HG02678 (cell line): ENCODE results near the gene CCNQ.

Experiments
- ATAC-seq: cut with Tn5 transposase; IDR thresholded peaks from one replicate; pipeline ENCODE4 v1.9.1; 2021; ENCODE audit warnings: mild to moderate bottlenecking, moderate library complexity; ENCODE audit not compliant: unreplicated experiment

Gene CCNQ

DNA sequence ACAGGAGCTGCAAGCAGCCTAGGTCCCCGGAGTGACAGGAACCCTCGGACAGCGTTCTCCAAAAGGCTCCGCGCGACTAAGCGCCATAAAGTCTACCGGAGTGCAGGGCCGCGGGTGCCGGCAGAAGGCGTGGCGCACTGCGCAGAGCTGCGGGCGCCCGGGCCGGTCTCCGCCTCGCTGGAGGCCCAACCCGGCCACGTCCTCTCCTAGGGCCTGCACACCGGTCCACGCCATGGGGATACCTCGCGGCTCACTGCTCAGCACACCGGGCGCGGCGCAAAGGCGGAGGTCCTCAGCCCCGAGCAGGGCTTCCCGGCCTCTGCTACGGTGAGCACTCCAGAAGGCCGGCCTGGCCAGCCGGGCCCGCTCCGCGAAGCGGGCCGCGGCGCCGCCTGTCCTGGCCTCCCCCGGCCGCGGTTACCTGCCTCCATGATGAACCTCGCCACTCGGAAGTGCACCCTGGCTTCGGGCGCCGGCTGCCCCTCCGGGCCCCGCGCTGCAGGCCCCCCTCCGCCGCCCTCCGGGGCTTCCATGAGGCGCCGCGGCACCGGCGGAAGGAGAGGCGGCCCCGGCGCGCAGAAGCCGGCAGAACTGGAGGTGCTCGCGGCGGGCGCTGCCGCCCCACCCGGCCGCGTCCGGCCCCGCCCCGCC lies at the start of gene CCNQ:
Gene CCNQ, minus strand, starts transcription at position 599 of the 651 bp plus-strand sequence. Its CDS starts 66 bp downstream, at position 533.
- ATAC-seq = peak; percentile 51

DNA sequence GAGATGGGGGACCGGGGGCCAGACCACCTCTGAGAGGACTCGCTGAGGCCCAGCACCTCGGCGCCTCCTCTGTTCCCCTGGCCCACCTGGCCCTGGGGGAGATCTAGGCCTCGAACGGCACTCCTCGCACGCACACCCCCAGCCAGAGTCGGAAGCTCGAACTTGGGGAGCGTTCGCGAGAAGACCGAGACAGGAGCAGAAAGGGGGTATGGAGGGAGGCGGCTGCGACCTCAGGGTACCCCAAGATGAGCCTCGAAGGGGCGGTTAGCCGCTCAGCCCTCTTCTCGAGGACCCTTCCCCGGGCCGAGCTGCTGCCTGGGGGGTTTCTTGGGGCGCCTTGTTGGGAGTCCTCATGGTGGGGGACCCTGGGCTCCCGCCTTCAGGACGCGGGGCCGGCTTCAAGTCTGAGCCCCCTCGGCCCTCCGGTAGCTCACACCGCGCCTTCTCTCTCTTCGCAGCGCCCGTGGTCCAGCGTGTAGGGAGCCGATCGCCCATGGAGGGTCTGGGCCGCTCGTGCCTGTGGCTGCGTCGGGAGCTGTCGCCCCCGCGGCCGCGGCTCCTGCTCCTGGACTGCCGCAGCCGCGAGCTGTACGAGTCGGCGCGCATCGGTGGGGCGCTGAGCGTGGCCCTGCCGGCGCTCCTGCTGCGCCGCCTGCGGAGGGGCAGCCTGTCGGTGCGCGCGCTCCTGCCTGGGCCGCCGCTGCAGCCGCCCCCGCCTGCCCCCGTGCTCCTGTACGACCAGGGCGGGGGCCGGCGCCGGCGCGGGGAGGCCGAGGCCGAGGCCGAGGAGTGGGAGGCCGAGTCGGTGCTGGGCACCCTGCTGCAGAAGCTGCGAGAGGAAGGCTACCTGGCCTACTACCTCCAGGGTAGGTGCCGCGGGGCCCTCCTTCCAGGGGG lies 48.8 kb upstream of the CCNQ start:
- no peak for ATAC-seq

DNA sequence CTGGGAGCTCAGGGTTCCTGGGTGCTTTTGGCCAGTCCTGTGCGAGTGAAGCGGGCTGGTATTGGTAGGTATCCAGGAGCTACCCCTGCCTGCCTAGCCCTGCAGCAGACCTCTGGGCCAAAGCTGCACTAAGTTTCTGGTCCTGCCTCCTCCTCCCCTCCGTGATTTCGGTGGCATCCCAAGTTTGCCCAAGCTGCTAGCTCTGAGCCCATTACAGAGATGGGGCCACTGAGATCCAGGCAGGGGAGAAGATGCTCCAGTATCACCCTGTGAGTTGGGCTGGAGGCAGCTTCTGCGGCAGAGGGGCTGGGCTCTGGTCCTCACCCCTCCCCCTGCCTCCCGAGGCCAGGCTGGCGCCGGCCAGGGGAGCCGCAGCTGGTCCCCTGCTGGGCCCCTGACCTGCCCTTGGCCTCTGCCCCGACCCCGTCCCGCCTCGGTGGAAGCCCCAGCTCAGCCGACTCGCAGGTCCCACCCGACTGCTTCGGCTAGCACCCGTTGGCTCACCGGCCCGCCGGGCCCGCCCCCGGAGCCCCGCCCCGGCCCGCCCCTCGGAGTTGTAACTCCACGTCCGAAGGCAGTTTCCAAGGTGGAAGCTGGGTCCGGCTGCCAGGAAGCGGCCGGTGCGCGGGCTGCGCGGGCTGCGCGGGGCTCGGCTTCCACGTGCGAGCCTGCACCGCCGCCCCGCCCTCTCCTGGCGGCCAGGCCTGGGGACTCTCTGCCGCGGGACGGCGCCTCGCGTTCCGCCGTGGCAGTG lies 47.9 kb upstream of the CCNQ start, which contains the start of gene DUSP9:
Gene DUSP9, plus strand, starts transcription at position 584 of the 754 bp plus-strand sequence. CDS start 751 bp downstream, outside the sequence.
- ATAC-seq = no peak

DNA sequence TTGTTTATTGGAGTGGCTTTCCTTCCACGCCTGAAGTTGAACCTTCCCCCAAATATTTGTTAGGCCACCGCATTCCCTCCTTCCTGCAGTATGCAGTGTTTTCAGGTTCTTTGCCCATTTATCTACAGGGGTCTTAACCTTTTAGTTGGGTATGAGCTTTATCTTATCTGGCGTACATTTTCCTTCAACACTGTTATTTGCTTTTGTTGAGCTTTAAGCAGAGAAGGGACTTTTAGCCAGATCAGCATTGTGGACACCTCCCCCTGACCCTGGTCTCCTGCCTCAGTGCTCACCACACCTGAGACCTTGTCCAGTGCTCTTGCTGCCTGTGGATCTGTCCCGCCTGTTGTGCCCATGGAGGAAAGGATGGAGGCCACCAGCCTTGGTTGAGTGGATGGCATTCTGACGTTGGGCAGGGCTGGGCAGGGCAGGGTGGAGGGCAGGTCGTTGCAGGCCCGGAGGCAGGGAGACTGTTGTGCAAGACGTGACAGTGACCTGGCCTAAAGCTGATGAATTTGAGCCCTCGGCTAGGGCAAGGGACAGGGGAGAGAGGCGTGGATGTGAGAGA lies 47.1 kb upstream of the CCNQ start:
- no peak for ATAC-seq

DNA sequence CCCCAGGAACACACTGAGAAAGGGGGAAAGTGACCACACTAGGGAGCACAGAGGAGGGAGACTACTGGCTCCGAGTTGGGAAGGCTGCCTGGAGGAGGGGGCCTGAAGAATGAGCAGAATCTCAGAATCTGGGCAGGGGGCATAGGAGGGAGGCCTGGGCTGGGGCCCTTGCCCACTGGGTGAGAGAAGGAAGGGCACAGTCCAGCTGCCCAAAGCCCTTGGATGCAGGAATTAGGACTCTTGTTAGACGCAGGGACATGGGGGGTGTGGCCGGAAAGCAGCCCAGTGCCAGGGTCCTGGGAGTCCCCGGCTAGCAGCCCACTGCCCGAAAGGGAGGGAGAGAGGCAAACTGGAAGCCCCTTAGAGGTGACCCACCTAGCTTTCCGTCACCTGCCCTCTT lies 46.2 kb upstream of the CCNQ start:
- no peak for ATAC-seq

DNA sequence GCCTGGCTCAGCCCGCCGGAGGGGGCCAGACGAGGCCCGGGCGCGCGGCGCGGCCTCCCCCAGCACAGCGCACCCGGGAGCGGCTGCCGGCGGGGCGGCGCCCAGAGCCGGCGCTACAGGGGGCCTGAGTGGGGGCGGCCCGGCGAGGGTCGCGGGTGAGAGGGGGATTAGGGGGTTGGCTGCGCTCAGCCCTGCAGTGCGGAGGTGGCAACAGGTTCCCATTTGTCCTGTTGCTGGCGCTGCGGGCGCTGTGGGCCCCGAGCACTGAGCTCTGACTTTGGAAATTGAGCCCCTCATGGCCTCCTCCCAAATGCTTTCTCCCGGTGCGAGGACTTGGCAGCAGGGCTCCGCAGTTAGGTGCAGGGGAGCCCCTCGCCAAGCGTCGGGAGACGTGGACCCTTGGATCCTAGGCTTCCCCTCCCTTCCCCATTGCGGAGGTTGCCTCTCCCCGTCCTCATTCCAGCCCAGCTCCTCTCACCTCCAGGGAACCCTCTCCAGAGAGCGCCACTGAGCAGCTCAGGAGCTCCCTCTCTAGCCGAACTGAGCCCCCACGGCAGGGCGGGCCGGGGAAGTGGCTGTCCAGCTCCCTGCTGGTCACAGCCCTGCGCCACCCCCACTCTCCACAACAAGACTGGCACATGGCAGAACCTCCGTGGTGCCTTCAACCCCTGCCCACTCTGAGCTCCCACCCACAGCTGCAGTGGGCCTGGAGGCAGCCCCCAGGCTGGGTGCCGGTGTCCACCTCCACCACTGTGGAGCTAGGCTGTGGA lies 45.6 kb upstream of the CCNQ start:
- ATAC-seq = no peak

DNA sequence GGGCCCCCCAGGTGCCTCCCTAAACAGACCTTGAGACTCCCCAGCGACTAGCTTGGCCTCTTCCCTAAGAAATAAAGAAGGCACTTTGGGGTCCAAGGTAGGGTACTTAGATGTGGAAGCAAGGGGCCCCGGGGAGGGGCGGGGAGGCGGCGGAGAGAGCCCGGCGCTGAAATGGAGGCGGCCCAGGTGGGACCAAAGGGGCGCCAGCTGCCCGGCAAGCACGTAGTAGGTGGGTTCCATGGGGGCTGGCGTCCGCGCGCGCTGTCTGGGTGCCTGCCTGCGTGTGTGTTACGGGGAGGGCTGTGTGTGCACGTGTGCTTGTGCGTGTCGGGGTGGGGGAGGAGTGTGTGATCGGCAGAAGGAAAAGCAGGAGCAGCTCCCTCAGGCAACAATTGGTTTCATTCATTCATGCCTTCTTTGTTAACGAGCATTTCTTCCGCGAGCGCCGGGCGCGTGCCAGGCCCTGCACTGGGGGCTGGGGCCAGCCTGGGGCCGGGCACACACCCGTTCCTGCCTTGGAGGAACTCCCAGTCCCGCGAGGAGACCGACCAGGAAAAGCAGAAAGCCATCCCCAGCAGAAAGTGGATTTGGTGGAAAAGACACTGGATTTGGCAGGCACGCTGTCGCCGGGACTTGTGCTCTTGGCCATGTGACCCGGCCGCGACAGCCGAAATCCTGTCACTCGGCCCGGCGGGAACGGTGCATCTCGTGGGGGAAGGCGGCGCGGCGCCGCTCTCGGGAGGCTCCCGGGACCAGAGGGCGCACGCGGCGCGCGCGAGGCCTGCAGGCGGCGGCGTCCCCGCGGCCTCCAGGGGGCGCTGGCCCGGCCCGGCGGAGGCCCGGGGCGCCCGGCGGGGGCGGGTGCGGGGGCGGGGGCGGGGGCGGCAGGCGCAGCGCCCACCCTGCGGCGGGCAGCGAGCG lies 44.8 kb upstream of the CCNQ start:
- ATAC-seq = no peak

DNA sequence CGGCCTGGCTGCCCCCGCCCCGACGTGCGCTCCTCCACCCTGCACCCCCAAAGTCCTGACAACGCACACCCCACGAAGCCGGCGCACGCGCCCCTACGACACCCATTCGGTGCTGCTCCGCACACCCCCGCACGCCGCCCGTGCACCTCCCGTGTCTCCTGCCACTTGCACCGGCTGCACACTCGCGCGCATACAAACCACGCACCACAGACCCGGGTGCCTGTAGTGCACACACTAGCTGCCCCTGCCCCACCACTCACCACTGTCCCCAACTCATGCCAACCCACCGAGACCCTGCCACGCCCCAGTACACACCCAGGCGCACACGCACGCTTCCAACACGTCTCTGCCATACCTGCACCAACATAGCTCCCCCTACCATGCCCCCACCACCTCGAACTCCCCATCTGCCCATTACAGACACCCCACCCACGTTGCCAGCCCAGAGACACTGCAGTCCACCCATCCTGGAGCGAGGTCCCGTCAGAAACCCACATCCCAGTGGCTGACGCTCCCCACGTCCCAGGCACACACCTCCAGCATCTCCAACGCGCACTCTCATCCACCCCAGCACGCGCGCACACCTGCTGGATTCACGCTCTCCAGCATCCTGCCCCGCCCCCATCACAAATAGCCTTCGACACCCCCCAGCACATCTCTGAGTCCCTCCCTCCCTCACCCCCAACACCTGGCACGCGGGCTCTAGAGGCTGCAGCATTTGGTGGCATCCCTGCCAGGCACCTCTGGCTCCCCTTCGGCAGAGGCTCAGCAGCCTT lies 43.9 kb upstream of the CCNQ start:
- ATAC-seq = no peak

DNA sequence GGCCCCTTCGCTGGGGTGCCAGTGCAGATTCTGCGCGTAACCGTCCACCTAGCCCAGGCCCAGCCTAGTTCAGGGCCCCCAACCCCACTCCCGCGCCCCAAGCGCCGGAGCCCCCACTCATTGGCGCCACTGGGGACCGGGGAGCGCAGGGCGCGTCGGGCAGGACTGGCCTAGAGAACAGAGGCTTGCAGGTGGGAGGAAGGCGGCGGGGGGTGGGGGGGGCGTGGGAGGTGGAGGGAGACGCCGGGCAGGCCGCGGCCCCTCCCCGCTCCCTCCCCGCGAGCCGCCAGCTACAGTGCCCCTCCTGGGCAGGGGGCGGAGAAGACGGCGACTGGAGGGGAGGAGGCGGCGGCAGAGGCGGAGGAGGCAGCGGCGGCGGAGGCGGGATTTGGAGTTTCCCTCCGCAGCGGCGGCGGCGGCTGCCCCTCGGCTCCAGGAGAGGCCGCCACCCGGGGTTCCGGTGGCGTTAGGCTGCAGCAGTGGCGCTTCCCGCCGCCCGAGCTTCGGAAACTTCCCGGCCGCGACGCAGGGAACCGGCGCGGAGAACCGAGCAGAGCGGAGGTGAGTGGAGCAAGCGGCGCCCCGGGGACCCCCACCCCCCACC lies 43.2 kb upstream of the CCNQ start:
- ATAC-seq = no peak

DNA sequence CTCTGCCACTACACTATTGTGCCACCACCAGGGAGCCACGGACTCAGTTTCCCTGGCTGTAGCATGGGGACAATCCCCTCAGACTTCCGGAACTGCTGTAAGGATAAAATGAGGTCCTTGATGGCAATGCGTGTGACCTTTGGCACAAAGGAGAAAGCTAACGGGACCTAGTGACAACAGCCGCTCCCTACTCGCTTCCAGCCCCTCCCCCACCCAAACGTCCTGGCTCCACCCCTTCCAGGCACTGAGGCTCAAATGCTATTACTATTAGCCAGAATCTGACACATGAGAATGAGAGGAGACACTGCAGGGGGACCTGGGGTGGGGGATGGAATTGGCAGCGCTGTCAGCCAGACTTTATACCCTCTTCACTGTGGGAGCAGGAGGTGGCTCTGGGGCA lies 42.7 kb upstream of the CCNQ start:
- no peak for ATAC-seq

DNA sequence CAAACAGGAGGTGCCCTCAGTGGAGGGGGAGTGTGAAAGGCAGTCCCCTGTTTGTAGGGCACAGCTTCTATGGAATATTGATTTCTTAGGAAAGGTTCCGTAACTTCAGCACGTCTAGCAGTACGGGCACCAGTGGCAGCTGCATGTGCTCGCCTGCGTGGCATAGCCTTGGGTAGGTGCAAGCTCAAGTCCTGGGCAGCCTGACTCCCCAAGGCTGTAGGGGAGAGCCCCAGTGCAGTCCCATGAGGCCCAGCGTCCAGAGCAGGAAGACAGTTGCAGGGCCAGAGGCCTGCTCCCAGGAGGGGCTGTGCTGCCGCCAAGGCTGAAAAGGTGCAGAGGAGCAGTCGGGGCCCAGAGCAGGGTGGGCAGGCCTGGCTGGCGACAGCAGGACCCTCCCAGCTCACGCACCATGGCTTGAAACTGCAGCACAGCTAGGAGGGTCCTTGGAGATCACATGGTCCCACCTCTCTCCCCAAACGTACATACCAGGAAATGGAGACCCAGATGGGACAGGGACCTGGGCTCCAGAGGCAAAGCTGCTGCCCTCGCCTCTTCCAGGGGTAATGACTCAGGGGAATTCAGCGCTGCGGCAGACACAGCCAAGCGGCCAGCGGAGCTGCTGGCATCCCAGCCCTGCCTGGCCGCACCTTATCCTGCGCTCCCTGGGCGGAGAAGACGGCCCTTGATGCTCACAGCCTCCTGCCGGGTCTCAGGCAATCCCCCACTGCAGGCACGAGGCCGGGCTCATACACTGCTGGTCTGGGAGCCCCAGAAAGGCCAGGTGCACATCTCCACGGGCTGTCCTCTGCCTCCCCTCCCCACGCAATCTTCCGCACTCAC lies 42.0 kb upstream of the CCNQ start:
- ATAC-seq = no peak

DNA sequence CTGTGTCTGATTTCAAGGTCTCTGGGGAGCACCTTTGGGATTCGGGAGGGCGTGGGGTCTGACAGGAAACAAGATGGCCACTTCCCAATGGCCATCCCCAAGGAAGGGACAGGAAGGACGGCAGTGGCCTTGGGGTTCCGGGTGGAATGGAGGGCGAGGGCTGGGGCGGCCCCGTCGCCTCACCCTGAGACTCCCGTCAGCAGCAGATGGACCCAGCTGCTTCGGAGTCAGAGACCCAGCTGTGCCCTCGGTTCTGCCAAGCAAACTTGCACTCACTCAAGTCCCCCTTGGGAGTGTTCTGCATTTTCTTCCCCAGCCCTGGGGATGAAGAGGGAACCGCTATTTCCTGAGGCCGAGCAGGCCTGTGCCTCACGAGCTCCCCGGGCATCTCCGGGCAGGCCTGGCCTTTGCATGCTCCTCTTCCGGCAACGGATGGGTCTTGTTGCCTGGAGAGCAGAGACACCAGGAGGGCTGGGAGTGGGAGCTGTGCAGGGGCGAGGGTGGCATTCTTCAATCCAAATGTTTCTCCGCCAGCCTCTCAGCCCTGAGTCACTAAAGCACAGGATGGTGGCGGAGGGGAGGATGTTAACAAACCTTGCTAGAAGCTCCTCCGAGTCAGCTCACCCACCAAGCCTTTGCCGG lies 41.2 kb upstream of the CCNQ start:
- no peak for ATAC-seq

DNA sequence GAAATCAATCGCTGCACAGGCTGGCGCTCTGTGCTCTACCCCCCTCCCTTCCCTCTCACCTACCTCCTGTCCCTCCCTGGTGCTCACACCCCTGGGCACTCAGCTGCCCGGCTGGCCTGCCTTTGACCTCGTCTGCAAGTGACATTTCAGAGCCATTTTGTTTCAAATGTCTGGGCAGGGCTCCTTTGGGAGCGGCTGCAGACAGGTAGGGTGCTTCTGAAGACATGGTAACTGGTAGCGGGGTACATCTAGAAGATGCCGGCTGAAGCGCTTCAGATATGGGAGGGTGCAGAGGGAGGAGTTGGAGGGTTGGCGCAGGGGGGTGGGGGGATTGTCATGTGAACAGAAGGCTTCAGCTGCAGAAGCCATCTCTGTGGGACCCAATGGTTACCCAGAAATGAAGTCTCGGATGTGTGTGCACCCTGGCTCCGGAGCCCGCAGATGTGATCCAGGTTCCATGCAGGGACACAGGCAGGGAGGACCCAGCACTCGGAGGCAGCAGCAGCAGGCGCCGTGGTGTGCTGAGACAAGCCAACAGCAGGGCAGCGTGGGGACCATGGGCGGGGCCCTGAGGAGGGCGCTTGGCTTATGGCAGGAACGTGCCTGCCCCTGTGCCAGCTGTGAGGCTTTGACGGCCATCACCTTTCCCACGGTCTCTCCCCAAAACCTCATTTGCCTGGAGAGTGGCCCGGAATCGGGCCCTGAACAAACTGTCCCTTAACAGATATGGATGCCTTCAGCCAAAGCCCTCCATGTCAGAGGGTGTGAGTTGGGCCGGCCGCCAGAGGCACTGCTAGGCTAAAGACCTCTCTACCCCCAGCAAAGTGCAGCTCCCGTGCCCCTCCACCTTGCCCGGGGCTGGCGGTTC lies 40.5 kb upstream of the CCNQ start:
- ATAC-seq = no peak

DNA sequence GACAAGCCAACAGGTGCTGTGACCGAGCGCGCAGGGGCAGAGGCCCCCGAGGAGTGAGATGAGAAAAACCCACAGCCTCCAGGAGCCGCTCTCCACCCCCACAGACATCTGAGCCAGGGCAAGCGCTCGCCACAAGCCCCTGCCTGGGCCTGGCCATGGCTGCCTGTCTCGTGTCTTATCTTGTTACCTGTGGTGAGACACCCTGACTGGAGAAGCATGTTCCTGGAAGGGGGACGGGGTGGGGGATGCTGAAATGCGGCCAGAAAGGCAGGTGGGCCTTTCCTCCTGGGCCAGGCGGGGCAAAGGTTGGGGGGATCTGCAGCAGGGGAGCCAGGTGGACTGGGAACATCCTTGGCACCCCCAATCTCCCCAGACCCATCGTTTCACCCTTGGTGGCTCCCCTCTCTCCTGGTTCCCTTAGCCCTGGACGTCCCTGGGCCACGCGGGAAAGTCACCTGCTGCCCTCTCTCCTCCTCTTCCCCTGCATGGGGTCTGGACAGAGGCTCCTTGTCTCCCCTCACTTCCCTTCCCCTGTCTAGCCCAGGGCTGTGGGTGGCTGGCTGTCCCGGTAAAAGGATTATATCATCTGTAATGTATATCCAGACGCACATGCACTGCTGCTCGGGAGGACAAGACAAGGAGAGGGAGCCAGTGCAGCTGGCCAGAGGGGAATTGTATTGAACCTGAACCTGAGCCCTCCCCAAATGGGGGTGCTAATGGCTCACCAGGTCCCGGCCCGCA lies 39.7 kb upstream of the CCNQ start:
- no peak for ATAC-seq

DNA sequence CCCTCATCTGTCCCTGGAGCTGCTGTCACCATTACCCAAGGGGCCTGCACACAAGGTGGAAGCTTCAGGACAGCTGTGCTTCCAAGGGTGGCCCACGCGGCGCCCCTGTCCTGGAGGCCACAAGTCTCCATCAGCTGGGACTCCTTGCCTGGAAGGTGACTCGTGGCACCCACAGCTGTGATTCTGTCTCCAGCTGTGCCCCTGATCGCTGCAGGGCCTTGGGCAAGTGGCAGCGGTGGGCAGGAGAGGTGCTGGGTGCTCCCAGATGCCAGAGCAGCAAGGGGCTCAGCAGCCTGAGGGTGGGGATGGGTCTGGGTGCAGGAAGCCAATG lies 39.1 kb upstream of the CCNQ start:
- no peak for ATAC-seq
